Calu3 (cell line): ENCODE measurements around the gene SRSF4. TPM values are rescaled to one million over a fixed set of nuclear protein-coding genes. Genes with fewer than 3 reads are reported as not detected.

Source experiments
- BruUV-seq: library from RNA; stranded (reverse); fragments of 400-500 nt; replicated peaks from 2 replicates; lab custom pipeline; 2021; lab: Mats Ljungman, UMichigan
- CTCF ChIA-PET: fragments of 300-600 bp; sonication (Branson Sonifier 250); formaldehyde crosslinking; loops from one replicate; lab custom pipeline; 2022; ENCODE audit warnings: antibody characterized with exemption; lab: Charles Lee
- DNase-seq: peaks from one replicate; pipeline ENCODE4 v3.0.0; 2022
- H3K27ac Mint-ChIP-seq: one replicate; pipeline ENCODE4 v1.8.0; 2022; ENCODE audit warnings: mixed read lengths; ENCODE audit not compliant: unreplicated experiment
- H3K27me3 Mint-ChIP-seq: one replicate; pipeline ENCODE4 v1.8.0; 2022; ENCODE audit warnings: mixed read lengths; ENCODE audit not compliant: unreplicated experiment
- H3K36me3 Mint-ChIP-seq: one replicate; pipeline ENCODE4 v1.8.0; 2022; ENCODE audit warnings: mild to moderate bottlenecking, moderate library complexity, mixed read lengths; ENCODE audit not compliant: insufficient read depth, unreplicated experiment
- H3K4me1 Mint-ChIP-seq: one replicate; pipeline ENCODE4 v1.8.0; 2022; ENCODE audit warnings: mild to moderate bottlenecking, low read depth, mixed read lengths; ENCODE audit not compliant: unreplicated experiment
- H3K4me3 Mint-ChIP-seq: one replicate; pipeline ENCODE4 v1.8.0; 2022; ENCODE audit warnings: mild to moderate bottlenecking, low read depth, moderate library complexity, mixed read lengths; ENCODE audit not compliant: unreplicated experiment
- H3K9me3 Mint-ChIP-seq: one replicate; pipeline ENCODE4 v1.8.0; 2022; ENCODE audit warnings: low read depth, mixed read lengths; ENCODE audit not compliant: unreplicated experiment
- CTCF ChIP-seq: fragments of 200-600 bp; IDR thresholded peaks from one replicate; pipeline ENCODE4 v1.8.0; 2022; ENCODE audit warnings: antibody characterized with exemption; ENCODE audit not compliant: unreplicated experiment
- intact Hi-C: fragments of 100-400 bp; cut with micrococcal nuclease; formaldehyde crosslinking; loops from one replicate; pipeline ENCODE4 v1.10.0; 2022; ENCODE audit not compliant: unreplicated experiment
- total RNA-seq: library from RNA; stranded (reverse); gene quantifications from 2 replicates; pipeline ENCODE4 v1.2.3, GENCODE V29; 2022

The SRSF4 gene
- total RNA-seq, 1 experiment from 2014 or later, result 65.4 TPM

- no peak for DNase-seq
- no TSS peak for BruUV-seq
- H3K36me3 Mint-ChIP-seq, result peaks cover 23% of the 10 kb centered on the region
- H3K27ac Mint-ChIP-seq, result no peak overlapping the region
- no peak overlapping the region for H3K4me3 Mint-ChIP-seq
- no peaks in the 10 kb centered on the region for H3K27me3 Mint-ChIP-seq
- CTCF ChIA-PET, result interaction anchor here (2.2 to 2.6 kb wide), 2 partner anchors 20 to 320 kb away, joined by 22 to 31 read pairs; partner anchors contain the start of gene SRSF4
- no peak for TF ChIP-seq CTCF
- intact Hi-C loops, result loop anchor here (2.0 to 10.0 kb wide), 3 partner anchors 169 to 417 kb away; no protein-coding TSS in a partner anchor
- peaks cover 19% of the 10 kb centered on the region for H3K4me1 Mint-ChIP-seq
- no peaks in the 10 kb centered on the region for H3K9me3 Mint-ChIP-seq
Observed at GRCh38 chr1:29201595-29202051, 19.9 kb upstream of the SRSF4 start.

- H3K27me3 Mint-ChIP-seq, result no peaks in the 10 kb centered on the region
- intact Hi-C loops, result loop anchor here (5.0 to 10.0 kb wide), 2 partner anchors 169 to 416 kb away; no protein-coding TSS in a partner anchor
- CTCF ChIA-PET, result interaction anchor here (0.6 to 2.6 kb wide), 3 partner anchors 19 to 319 kb away, joined by 3 to 31 read pairs (median 22); partner anchors contain the start of gene SRSF4
- no peak for DNase-seq
- no peak overlapping the region for H3K27ac Mint-ChIP-seq
- TF ChIP-seq CTCF, result no peak
- no TSS peak for BruUV-seq
- H3K4me3 Mint-ChIP-seq, result no peak overlapping the region
- peaks cover 23% of the 10 kb centered on the region for H3K36me3 Mint-ChIP-seq
- H3K9me3 Mint-ChIP-seq, result no peaks in the 10 kb centered on the region
- H3K4me1 Mint-ChIP-seq, result peaks cover 19% of the 10 kb centered on the region
Observed at GRCh38 chr1:29200906-29201594, 19.4 kb upstream of the SRSF4 start.

- H3K4me3 Mint-ChIP-seq, result no peak overlapping the region
- H3K36me3 Mint-ChIP-seq, result peaks cover 29% of the 10 kb centered on the region
- no peak for DNase-seq
- H3K4me1 Mint-ChIP-seq, result peaks cover 11% of the 10 kb centered on the region
- BruUV-seq, result no TSS peak
- CTCF ChIA-PET, result interaction anchor here (0.6 to 1.6 kb wide), 6 partner anchors 10 to 461 kb away, joined by 3 to 14 read pairs (median 6); partner anchors contain the start of genes SRSF4 and YTHDF2
- no peak overlapping the region for H3K27ac Mint-ChIP-seq
- H3K27me3 Mint-ChIP-seq, result no peaks in the 10 kb centered on the region
- TF ChIP-seq CTCF, result no peak
- no peaks in the 10 kb centered on the region for H3K9me3 Mint-ChIP-seq
- intact Hi-C loops, result no loop called here
Observed at GRCh38 chr1:29197993-29198392, 16.3 kb upstream of the SRSF4 start.

- H3K27ac Mint-ChIP-seq, result no peak overlapping the region
- TF ChIP-seq CTCF, result peak; percentile 38
- no peaks in the 10 kb centered on the region for H3K9me3 Mint-ChIP-seq
- H3K27me3 Mint-ChIP-seq, result no peaks in the 10 kb centered on the region
- peaks cover 6% of the 10 kb centered on the region for H3K4me1 Mint-ChIP-seq
- H3K4me3 Mint-ChIP-seq, result no peak overlapping the region
- H3K36me3 Mint-ChIP-seq, result peaks cover 33% of the 10 kb centered on the region
- CTCF ChIA-PET, result interaction anchor here (0.6 to 1.6 kb wide), 7 partner anchors 10 to 461 kb away, joined by 3 to 14 read pairs (median 6); partner anchors contain the start of genes SRSF4 and YTHDF2
- no TSS peak for BruUV-seq
- intact Hi-C loops, result no loop called here
- DNase-seq, result peak; percentile 42
Observed at GRCh38 chr1:29197590-29197924, 15.9 kb upstream of the SRSF4 start.
